Bronchial epithelial cell (primary cell): ENCODE results near the gene GFRA1. TPM values are rescaled to one million over a fixed set of nuclear protein-coding genes. Genes with fewer than 3 reads are reported as not detected.

Experiments
- DNase-seq: peaks from one replicate; pipeline ENCODE4 v3.0.0-alpha.2; 2010; ENCODE audit warnings: low read depth
- FAIRE-seq: peaks from 2 replicates; lab custom pipeline; 2011; peaks lifted over from hg19 to GRCh38; lab: Jason Lieb, UNC
- H3K27me3 ChIP-seq: 2 replicates; pipeline ENCODE4 v1.5.1; 2011; ENCODE audit warnings: low read length; ENCODE audit not compliant: control insufficient read depth, insufficient read depth
- H3K36me3 ChIP-seq: 2 replicates; pipeline ENCODE4 v1.5.1; 2011; ENCODE audit warnings: low read length; ENCODE audit not compliant: control insufficient read depth, insufficient read depth
- H3K4me3 ChIP-seq: 2 replicates; pipeline ENCODE4 v1.5.1; 2011; ENCODE audit warnings: mild to moderate bottlenecking, low read depth, low read length, control low read depth
- total RNA-seq: library from RNA; depleted of rRNA; stranded (reverse); fragments of >200 nt; gene quantifications from 2 replicates; pipeline ENCODE4 v1.2.1, GENCODE V29; 2014
- TF ChIP-seq, protein P1 (sequence below): IDR thresholded peaks from 2 replicates; pipeline ENCODE4 v1.5.1; 2011; ENCODE audit warnings: mild to moderate bottlenecking, moderate library complexity, low read length, control low read depth, inconsistent platforms; ENCODE audit not compliant: insufficient read depth, severe bottlenecking

GFRA1 gene
- total RNA-seq, 1 donor from 2014 or later = under 0.01 TPM

DNA sequence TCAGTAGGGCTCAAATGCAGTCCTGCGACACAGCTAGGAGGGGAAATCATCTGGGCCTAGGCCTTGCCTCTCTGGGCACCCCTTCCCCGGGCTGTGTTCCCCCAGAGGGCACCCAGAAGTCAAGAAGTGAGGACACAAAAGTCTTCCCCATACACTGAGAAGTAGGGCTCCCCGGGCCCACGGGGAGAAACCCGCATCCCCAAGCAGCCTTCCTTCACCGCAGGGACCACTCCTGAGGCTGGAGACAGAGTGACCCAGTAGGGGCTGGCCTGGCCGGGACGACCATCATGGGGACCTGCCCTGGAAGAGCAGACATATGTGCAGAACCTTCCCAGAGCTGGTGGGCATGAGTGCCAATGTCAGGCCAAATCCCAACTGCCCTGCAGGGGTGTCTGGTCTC, 163.5 kb downstream of the GFRA1 start:
- H3K27me3 ChIP-seq = no peaks in the 10 kb centered on the region
- H3K36me3 ChIP-seq = no peaks in the 10 kb centered on the region
- no peak overlapping the region for H3K4me3 ChIP-seq
- TF ChIP-seq, protein P1, sequence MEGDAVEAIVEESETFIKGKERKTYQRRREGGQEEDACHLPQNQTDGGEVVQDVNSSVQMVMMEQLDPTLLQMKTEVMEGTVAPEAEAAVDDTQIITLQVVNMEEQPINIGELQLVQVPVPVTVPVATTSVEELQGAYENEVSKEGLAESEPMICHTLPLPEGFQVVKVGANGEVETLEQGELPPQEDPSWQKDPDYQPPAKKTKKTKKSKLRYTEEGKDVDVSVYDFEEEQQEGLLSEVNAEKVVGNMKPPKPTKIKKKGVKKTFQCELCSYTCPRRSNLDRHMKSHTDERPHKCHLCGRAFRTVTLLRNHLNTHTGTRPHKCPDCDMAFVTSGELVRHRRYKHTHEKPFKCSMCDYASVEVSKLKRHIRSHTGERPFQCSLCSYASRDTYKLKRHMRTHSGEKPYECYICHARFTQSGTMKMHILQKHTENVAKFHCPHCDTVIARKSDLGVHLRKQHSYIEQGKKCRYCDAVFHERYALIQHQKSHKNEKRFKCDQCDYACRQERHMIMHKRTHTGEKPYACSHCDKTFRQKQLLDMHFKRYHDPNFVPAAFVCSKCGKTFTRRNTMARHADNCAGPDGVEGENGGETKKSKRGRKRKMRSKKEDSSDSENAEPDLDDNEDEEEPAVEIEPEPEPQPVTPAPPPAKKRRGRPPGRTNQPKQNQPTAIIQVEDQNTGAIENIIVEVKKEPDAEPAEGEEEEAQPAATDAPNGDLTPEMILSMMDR = no peak
- no peak for FAIRE-seq
- no peak for DNase-seq

DNA sequence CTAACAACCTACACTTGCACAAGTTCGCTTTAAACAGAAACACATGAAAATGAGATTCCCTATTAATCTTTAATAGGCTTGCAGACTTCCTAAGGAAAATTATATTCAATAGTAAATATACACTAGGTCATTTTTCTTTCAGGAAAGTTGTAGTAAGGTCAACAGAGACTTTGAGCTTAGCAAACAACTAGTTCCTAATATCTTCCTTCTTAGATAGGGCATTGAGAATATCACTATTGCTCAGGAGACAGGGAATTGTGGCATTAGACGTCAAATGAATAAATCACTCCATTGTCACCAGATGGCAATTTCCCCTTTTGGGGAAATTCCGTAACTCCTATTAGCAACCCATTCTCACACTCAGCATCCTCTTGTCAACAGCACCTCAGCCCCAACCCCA, 164.9 kb downstream of the GFRA1 start:
- no peaks in the 10 kb centered on the region for H3K27me3 ChIP-seq
- no peaks in the 10 kb centered on the region for H3K36me3 ChIP-seq
- no peak overlapping the region for H3K4me3 ChIP-seq
- DNase-seq (no peak), FAIRE-seq (no peak)
- TF ChIP-seq, protein P1 = no peak

DNA sequence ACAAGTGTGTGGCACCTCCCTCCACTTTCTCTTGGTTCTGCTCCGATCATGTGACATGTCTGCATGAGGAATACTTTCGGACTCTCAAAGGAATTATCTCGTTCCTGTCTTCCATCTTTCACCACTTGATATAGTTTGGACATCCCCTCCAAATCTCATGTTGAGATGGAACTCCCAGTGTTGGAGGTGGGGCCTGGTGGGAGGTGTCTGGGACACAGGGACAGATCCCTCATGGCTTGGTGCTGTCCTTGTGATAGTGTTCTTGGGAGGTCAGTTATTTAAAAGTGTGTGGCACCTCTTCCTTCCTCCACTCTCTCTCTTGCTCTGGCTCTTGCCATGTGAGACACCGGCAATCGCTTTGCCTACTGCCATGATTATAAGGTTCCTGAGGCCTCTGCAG, 166.4 kb downstream of the GFRA1 start:
- no peaks in the 10 kb centered on the region for H3K36me3 ChIP-seq
- TF ChIP-seq, protein P1 = no peak
- H3K27me3 ChIP-seq = no peaks in the 10 kb centered on the region
- DNase-seq (no peak), FAIRE-seq (no peak)
- H3K4me3 ChIP-seq = no peak overlapping the region

DNA sequence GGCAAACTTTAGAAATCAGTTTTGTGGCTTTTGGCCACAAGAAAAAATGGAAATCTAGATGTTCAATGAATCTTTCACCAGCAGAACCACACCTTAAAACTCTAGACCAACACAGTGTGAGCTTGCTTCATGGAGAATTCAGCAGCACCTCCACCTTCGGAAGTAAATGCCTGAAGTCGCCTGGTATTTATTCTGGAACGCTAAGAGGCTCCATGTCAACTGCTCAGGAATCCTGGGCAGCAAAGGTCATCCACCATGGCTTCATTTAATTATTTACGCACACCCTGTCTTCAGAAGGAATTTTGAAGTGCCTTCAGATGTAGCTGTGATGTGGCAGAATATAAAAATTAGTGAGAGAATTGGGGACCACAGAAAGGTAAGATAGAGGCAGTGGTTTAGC, 167.7 kb downstream of the GFRA1 start:
- no peak for DNase-seq
- H3K4me3 ChIP-seq = no peak overlapping the region
- TF ChIP-seq, protein P1 = no peak
- no peaks in the 10 kb centered on the region for H3K36me3 ChIP-seq
- no peak for FAIRE-seq
- no peaks in the 10 kb centered on the region for H3K27me3 ChIP-seq

DNA sequence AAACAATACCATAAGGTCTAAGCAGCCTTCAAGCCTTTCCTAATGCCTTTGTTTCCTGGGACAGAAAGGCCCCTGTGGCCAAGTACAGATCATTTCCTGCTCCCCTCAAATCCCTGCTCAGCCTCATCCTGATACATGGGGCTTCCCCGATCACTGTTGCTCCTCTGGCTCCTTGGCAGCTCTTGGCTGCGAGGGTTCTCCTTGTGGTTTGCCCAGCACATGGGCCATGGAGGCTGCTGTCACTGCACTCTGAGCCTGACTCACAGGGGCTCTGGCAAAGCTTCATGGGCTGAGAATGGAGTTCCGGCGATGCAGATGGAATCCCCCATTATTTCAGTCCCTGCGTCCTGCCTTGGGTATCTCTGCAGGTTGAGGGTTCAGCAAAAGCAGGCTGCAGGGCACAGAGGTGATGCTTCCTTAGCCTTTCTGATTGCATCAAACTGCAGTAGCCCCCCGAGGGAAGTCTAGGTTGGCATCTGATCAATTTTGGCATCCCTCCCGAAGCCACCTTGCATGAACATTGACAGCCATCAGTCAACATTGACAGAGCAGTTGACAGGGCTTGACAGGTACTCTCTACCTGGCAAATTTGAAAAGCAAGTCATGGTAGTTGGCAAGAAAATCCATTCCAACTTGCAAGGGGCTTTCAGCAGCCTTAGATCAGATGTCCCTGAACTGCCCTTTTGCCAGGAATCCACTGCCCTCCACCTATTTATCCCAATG, 168.6 kb downstream of the GFRA1 start:
- FAIRE-seq (no peak), DNase-seq (no peak)
- Histone ChIP-seq H3K36me3 (no peaks in the 10 kb centered on the region), H3K27me3 (no peaks in the 10 kb centered on the region), H3K4me3 (no peak overlapping the region)
- TF ChIP-seq, protein P1 = no peak

DNA sequence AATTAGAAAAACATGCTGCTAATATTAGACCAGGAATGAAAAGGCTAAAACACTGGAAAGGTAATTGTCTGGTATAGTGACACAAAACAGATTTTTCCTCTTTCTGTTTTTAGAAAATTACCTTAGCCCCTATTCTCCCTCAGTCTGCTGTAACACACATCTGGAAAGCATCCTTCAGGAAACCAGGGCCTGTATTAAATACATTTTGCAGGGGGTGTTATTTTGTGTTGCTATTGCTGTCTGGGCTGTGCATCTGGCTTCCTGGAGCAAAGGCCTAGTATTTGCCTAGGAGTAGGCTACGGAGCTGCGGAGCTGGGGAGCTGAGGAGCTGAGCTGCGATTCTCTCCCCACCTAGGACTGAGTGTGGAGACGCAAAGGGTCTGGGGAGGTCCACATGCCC, 169.3 kb downstream of the GFRA1 start:
- Histone ChIP-seq H3K36me3 (no peaks in the 10 kb centered on the region), H3K27me3 (no peaks in the 10 kb centered on the region), H3K4me3 (no peak overlapping the region)
- FAIRE-seq = no peak
- TF ChIP-seq, protein P1 = no peak
- no peak for DNase-seq
